HG03469 (cell line): ENCODE results near the gene MKLN1.
"Not testable (repeated sequence)": the region's sequence is repeated elsewhere in the genome, so short reads cannot be mapped to it uniquely, and the experiment has no call there.

ENCODE experiments used
- ATAC-seq: cut with Tn5 transposase; IDR thresholded peaks from one replicate; pipeline ENCODE4 v1.9.1; 2021; ENCODE audit warnings: mild to moderate bottlenecking, moderate library complexity, moderate number of reproducible peaks; ENCODE audit not compliant: unreplicated experiment

MKLN1 gene

DNA sequence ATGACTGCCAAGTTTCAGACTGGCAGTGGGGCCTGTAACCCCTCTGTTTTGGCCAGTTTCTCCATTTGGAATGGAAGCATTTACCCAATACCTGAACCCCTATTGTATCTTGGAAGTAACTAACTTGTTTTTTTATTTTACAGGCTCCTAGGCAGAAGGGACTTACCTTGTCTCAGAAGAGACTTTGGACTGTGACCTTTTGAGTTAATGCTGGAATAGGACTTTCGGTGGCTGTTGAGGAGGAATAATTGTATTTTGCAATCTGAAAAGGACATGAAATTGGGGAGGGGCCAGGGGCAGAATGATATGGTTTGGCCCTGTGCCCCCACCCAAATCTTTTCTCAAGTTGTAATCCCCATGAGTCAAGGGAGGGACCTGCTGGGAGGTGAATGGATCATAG is 20.0 kb upstream of the MKLN1 start:
- ATAC-seq = no peak

DNA sequence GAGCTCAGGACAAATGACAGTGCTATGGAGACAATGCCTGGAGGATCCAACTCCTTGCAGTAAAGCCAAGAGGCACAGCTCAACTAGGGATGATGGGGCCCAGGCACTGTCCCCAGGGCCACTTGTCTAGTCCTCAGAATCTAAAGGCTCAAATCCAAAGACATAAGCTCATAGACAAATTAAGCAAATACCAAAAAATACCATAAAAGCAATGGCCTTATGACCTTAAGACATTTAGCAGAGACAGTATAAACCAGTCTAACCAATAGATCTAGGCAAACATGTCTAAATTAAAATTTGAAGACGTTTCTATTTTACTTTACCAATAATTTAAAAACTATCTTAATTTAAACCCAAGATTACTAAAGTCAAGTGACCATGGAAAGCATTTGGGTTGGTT is 14.8 kb upstream of the MKLN1 start:
- no peak for ATAC-seq

DNA sequence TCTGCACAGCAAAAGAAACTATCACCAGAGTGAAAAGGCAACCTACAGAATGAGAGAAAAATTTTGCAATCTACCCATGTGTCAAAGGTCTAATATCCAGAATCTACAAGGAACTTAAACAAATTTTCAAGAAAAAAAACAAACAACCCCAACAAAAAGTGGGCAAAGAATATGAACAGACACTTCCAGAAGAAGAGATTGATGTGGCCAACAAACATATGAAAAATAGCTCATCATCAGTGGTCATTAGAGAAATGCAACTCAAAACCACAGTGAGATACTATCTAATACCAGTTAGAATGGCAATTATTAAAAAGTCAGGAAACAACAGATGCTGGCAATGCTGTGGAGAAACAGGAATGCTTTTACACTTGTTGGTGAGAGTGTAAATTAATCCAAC is 7.1 kb upstream of the MKLN1 start:
- no peak for ATAC-seq

- no peak for ATAC-seq
Measured at GRCh38 chr7:131321656-131322055, 6.0 kb upstream of the MKLN1 start.

DNA sequence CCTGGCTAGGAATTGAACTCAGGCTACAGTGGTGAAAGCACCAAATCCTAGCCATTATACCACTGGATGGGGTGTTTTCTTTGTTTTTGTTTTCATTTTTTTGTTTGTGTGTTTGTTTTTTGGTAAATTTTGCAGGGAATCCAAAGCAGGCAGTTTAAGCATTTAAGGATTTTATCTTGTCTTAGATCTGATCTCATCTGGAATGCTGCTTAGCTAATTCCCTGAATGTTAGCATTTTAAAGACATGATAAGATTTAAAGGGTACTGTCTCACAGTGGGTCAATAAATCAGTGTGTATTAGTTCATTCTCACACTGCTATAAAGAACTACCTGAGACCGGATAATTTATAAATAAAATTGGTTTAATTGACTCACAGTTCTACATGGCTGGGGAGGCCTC is 5.6 kb upstream of the MKLN1 start:
- no peak for ATAC-seq

DNA sequence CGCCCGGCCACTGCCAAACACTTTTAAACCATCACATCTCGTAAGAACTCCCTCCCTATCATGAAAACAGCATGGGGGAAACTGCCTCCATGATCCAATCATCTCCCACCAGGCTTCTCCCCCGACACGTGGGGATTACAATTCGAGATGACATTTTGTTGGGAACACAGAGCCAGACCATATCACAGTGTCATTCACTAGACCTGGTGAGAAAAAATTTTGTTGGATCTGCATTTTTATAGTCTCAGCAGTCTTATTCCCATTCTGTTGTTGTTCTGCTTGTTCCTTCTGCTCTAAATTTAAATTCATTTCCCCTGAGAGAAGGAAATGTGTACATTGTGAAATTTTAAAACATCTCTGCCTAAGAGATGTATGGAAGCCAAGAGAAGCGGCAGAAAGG is 4.8 kb upstream of the MKLN1 start:
- ATAC-seq = no peak

- no peak for ATAC-seq
Measured at GRCh38 chr7:131325179-131325840, 2.4 kb upstream of the MKLN1 start.

- no peak for ATAC-seq
Measured at GRCh38 chr7:131326576-131326975, 1.1 kb upstream of the MKLN1 start.

GRCh38 chr7:131327049-131327625 is 539 bp upstream of the MKLN1 start:
- no peak for ATAC-seq

DNA sequence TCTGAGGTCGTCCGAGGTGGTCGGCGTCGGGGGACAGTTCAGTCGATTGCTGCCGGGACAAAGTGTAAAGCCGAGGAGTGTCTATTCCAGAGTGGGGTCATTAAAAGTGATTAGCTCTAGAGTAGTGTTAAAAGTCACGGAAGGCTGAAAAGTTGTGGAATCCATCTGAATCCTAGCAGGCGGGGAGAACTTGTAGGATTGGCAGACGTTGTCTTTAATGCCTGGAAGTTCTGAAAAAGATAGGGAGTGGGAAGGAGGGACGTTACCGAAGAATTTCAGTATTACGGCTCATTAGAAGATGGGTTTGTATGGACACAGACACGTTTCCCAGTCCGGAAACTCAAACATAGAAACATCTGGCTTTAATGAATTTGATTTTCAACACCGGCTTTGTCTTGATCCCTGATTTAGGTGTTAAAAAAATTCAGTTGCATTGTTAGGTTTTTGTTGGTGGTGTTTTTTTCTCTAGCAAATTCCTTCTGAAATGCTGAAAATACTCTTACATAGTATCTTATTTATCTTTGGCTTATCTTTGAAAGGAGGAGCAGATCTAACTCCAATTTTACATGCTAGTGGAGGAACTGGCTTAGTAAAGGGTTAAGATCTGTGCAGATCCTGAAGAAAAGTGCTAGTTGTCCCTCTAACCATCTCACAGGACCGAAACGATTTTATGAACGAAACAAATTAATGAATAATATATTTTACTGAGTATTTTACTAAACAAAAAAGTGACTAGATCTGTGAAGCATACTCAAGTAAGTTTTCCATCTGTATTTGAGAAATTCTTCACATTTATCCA is 900 bp downstream of the MKLN1 start:
- no peak for ATAC-seq

DNA sequence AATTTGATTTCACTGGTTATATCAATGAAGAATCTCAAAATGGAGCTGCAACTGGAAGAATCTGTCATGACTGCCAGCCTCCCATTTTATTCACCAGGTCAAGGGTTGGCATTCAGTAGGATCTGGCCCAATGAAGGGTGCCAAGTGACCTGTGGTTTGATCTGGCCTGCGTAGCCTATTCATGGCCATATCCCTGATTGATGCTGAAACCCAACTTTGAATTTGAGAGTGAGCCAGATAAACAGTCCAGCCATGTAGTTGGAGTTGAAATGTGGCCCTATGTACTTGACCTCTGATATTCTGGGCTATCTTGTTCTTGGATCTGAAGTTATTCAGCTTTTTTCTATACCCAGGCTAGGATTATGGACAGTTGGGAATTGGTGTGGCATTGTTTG is 1.5 kb downstream of the MKLN1 start:
- ATAC-seq = no peak

DNA sequence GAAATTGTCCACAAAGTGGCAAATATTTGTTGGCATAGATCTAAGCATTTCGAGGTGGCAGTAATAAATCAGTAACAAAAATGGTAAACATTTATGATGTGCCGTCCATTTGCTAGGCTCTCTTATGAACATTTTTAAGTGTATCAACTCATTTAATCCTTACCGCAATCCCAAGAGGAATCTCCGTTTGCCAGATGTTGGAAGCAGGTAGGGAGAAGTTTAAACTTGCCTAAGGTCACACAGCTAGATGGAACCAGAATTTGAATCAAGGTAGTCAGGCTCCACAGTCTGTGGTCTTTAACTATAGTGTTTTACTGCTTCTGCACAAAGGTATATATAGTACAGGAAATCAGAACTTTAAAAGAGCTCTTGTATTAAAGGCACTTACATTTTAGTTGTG is 2.6 kb downstream of the MKLN1 start:
- no peak for ATAC-seq

DNA sequence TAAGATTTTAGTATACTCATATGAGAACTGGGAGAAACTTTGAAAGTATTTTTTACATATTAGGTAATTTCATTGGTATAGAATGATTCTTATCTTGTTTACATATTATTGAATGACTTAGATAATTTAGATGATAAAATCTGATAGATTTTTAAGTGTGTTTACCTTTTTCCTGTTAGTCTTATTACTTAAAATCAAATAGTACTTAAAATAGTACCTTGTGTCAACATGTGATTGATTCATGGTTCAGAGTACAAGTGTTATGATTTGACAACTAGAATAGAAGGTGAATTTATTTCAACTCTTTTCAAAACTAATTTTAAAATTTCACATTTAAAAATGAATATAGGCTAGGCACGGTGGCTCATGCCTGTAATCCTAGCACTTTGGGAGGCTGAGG is 4.1 kb downstream of the MKLN1 start:
- no peak for ATAC-seq

- ATAC-seq = not testable (repeated sequence)
Measured at GRCh38 chr7:131332729-131333128, 5.1 kb downstream of the MKLN1 start.

DNA sequence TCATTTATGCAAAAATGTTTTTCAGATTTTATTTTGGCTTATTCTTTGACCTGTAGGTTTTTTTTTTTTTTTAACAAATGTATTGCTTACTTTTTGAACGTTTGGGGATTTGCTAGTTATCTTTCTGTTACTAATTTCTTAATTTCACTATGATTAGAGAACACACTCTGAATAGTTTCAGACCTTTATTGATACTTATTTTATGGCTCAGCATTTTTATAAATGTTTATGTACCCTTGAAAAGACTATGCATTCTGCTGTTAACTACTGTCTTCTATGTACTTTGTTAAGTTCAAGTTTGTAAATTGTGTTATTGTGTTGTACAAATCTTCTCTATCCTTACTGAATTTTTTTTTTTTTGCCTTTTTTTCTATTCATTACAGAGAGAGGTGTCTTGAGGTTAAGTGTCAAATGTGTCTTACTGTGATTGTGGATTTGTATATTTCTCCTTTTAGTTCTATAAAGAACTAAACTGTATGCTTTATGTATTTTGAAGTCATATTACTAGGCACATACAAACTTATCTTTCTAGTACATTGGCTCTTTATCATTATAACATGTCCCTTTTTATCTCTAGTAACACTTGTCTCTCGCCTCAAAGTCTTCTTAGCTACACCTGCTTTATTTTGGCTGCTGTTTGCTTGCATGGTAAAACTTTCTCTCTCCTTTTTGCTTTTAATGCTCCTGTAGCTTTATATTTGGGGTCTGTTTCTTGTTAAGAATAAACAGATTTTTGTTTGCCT is 8.1 kb downstream of the MKLN1 start:
- no peak for ATAC-seq

DNA sequence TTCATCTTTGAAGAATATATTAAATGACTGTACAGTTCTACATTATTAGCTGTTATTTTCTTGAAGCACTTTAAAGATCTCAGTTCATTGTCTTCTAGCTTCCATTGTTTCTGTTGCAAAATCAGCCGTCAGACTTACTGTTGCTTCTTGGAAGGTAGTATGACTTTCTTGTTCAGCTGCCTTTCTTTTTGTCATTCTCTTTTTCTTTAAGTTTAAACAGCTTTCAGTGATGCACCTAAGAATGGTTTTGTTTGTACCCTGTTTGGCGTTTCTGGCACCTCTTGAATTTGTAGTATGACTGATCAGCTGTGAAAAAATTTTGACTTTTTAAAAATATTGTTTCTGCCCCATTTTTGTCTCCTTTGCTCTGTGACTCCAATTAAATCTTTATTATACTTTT is 9.3 kb downstream of the MKLN1 start:
- ATAC-seq = no peak

GRCh38 chr7:131338173-131338572 is 10.5 kb downstream of the MKLN1 start:
- ATAC-seq = no peak

GRCh38 chr7:131338691-131339390 is 11.2 kb downstream of the MKLN1 start:
- ATAC-seq = no peak

GRCh38 chr7:131341690-131342089 is 14.0 kb downstream of the MKLN1 start:
- no peak for ATAC-seq

- ATAC-seq = no peak
Measured at GRCh38 chr7:131342864-131343442, 15.3 kb downstream of the MKLN1 start.
